ENCODE measurements around the gene C1QTNF9B. TPM values are rescaled to one million over a fixed set of nuclear protein-coding genes. Genes with fewer than 3 reads are reported as not detected.
A peak's percentile ranks its signal among the peaks of the same experiment; 100 is the strongest.
"Not testable (repeated sequence)": the region's sequence is repeated elsewhere in the genome, so short reads cannot be mapped to it uniquely, and the experiment has no call there.

C1QTNF9B gene
- not detected in 2 replicates for total RNA-seq (2014; rRNA removed; shearing (Covaris generic))
- polyA plus RNA-seq (2014; cell fraction: nucleus; rRNA removed): not detected in 2 replicates

- not testable (repeated sequence) for DNase-seq (ENCODE audit: extremely low read depth, low read depth)
These were observed at the start of gene C1QTNF9B for GRCh38 chr13:23897452-23897919. Gene C1QTNF9B, minus strand, starts transcription at chr13:23897502.

- DNase-seq (ENCODE audit: extremely low read depth, low read depth): no peak
These were observed 49.6 kb upstream of the C1QTNF9B start for GRCh38 chr13:23946900-23947299.

GRCh38 chr13:23946067-23946466 lies 48.8 kb upstream of the C1QTNF9B start:
- no peak for DNase-seq (ENCODE audit: extremely low read depth, low read depth)

GRCh38 chr13:23945612-23946011 lies 48.3 kb upstream of the C1QTNF9B start:
- no peak for DNase-seq (ENCODE audit: extremely low read depth, low read depth)

- DNase-seq (ENCODE audit: extremely low read depth, low read depth): no peak
These were observed 43.9 kb upstream of the C1QTNF9B start for GRCh38 chr13:23941211-23941610.

GRCh38 chr13:23939666-23940065 lies 42.4 kb upstream of the C1QTNF9B start:
- not testable (repeated sequence) for DNase-seq (ENCODE audit: extremely low read depth, low read depth)

- DNase-seq (ENCODE audit: extremely low read depth, low read depth): no peak
These were observed 37.2 kb upstream of the C1QTNF9B start for GRCh38 chr13:23934520-23934919.

GRCh38 chr13:23928985-23929384 lies 31.7 kb upstream of the C1QTNF9B start:
- no peak for DNase-seq (ENCODE audit: extremely low read depth, low read depth)

GRCh38 chr13:23923031-23923430 lies 25.7 kb upstream of the C1QTNF9B start:
- DNase-seq (ENCODE audit: extremely low read depth, low read depth): no peak

GRCh38 chr13:23922005-23922932 lies 25.0 kb upstream of the C1QTNF9B start:
- DNase-seq (ENCODE audit: extremely low read depth, low read depth): no peak

GRCh38 chr13:23921451-23921888 lies 24.2 kb upstream of the C1QTNF9B start:
- DNase-seq (ENCODE audit: extremely low read depth, low read depth): peak; percentile 32

- no peak for DNase-seq (ENCODE audit: extremely low read depth, low read depth)
These were observed 21.7 kb upstream of the C1QTNF9B start for GRCh38 chr13:23919006-23919405.

- no peak for DNase-seq (ENCODE audit: extremely low read depth, low read depth)
These were observed 20.9 kb upstream of the C1QTNF9B start for GRCh38 chr13:23918208-23918607.

GRCh38 chr13:23915308-23915707 lies 18.0 kb upstream of the C1QTNF9B start:
- no peak for DNase-seq (ENCODE audit: extremely low read depth, low read depth)

- DNase-seq (ENCODE audit: extremely low read depth, low read depth): no peak
These were observed 15.2 kb upstream of the C1QTNF9B start for GRCh38 chr13:23912469-23912868.

GRCh38 chr13:23909606-23910005 lies 12.3 kb upstream of the C1QTNF9B start:
- no peak for DNase-seq (ENCODE audit: extremely low read depth, low read depth)

GRCh38 chr13:23905766-23906165 lies 8.5 kb upstream of the C1QTNF9B start:
- DNase-seq (ENCODE audit: extremely low read depth, low read depth): no peak

GRCh38 chr13:23903906-23904280 lies 6.6 kb upstream of the C1QTNF9B start:
- DNase-seq (ENCODE audit: extremely low read depth, low read depth): no peak

- no peak for DNase-seq (ENCODE audit: extremely low read depth, low read depth)
These were observed 5.9 kb upstream of the C1QTNF9B start for GRCh38 chr13:23902975-23903905.

GRCh38 chr13:23901365-23901764 lies 4.1 kb upstream of the C1QTNF9B start:
- no peak for DNase-seq (ENCODE audit: extremely low read depth, low read depth)

- DNase-seq (ENCODE audit: extremely low read depth, low read depth): no peak
These were observed 2.3 kb upstream of the C1QTNF9B start for GRCh38 chr13:23899555-23899954.

Measured in NCI-H460 (cell line).